ENCODE results near the gene SARDH.

DNA sequence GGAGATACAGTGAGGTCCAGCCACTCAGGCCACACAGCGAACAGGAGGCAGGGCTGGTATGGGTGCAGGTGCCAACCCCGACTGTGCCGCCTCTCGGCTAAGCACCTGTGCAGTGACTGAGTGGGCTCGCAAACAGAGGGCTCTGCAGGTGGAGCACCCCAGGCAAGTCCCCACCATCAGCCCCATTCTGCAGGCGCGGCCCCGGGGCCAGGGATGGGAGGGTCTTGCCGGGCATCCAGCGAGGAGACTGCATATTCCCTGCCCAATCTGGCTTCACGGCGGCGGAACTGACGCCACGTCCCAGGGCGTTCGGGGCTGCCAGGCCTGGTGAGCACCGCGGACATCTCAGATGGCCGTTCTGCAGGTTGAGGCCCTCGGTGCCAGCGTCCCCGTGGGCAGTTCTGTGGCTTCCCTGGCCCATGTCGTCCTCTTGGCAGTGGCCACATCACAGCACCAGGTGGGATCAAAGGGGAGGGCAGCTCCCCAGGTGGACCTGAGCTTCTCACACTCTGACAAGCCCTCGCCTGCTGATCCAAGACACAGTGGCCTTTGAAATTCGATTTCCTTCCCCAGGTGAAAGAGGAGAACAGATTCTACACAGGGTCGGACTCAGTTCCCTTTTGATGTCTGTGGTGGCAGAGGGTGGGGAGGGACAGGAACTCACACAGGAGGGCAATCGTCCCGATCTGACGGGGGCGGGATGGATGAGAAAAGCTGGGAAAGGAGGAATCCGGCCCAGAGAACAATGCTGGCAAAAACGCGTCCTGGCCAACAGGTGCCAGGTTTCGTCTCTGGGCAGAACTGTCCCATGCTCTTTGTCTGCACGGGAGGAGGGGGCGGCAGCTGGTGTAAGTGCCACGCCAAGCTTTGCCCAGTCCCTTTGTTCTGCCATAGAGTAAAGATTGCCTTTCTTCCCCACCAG, 83.2 kb downstream of the SARDH start:
- no peak for TF ChIP-seq CTCF (IDR thresholded peaks at IDR 0.05; ENCODE audit: low read depth, low read length, poor library complexity, severe bottlenecking)
- TF ChIP-seq EZH2phosphoT487 (IDR thresholded peaks at IDR 0.05; ENCODE audit: borderline replicate concordance, low read length) = no peak
